GM19468 (cell line): ENCODE measurements around the gene TGIF1.
"Not testable (repeated sequence)": the region's sequence is repeated elsewhere in the genome, so short reads cannot be mapped to it uniquely, and the experiment has no call there.

Experiments used
- ATAC-seq: cut with Tn5 transposase; IDR thresholded peaks from one replicate; pipeline ENCODE4 v1.9.1; 2021; ENCODE audit warnings: mild to moderate bottlenecking, moderate library complexity, moderate number of reproducible peaks; ENCODE audit not compliant: unreplicated experiment; ENCODE audit errors: extremely low read depth

Gene TGIF1

GRCh38 chr18:3454365-3455089 lies 4.6 kb downstream of the TGIF1 start:
- no peak for ATAC-seq

- no peak for ATAC-seq
Observed at GRCh38 chr18:3455090-3455635, 5.2 kb downstream of the TGIF1 start.

GRCh38 chr18:3455907-3456685 lies 6.1 kb downstream of the TGIF1 start:
- no peak for ATAC-seq

- no peak for ATAC-seq
Observed at GRCh38 chr18:3456686-3457069, 6.7 kb downstream of the TGIF1 start.

GRCh38 chr18:3457261-3457724 lies 7.3 kb downstream of the TGIF1 start:
- ATAC-seq, result no peak

- no peak for ATAC-seq
Observed at GRCh38 chr18:3458378-3458777, 8.4 kb downstream of the TGIF1 start.

GRCh38 chr18:3458952-3459853 lies 9.2 kb downstream of the TGIF1 start:
- no peak for ATAC-seq

- no peak for ATAC-seq
Observed at GRCh38 chr18:3460823-3461398, 10.9 kb downstream of the TGIF1 start.

- no peak for ATAC-seq
Observed at GRCh38 chr18:3461704-3462103, 11.7 kb downstream of the TGIF1 start.

- ATAC-seq, result no peak
Observed at GRCh38 chr18:3463051-3463450, 13.1 kb downstream of the TGIF1 start.

GRCh38 chr18:3466045-3466444 lies 16.1 kb downstream of the TGIF1 start:
- no peak for ATAC-seq

GRCh38 chr18:3466872-3467271 lies 16.9 kb downstream of the TGIF1 start:
- no peak for ATAC-seq

GRCh38 chr18:3468066-3468705 lies 18.2 kb downstream of the TGIF1 start:
- ATAC-seq, result no peak

- no peak for ATAC-seq
Observed at GRCh38 chr18:3468833-3469232, 18.9 kb downstream of the TGIF1 start.

- ATAC-seq, result no peak
Observed at GRCh38 chr18:3471141-3471648, 21.2 kb downstream of the TGIF1 start.

GRCh38 chr18:3472121-3472520 lies 22.1 kb downstream of the TGIF1 start:
- ATAC-seq, result not testable (repeated sequence)

GRCh38 chr18:3472681-3473544 lies 22.9 kb downstream of the TGIF1 start:
- ATAC-seq, result peak; percentile 26

- ATAC-seq, result no peak
Observed at GRCh38 chr18:3478262-3478978, 28.4 kb downstream of the TGIF1 start.
